ENCODE measurements around the gene PAGR1.

DNA sequence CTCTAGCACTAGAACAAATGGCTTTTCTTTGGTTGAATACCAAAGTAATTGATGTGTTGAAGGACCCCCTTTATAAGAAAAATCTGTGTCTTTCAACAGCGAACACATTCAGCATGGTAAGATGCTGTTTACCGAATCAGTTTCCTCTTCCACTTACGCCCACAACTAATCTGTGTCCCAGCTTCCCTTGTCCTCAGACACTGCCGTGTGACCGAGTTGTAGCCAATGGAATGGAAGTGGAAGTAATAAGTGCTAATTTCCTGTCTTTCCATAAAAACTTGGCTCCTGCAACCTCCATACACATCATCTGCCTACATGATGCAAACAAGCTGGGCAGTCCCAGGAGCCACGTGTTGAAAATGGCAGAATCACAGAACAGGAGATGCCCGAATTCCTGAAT is 36.7 kb downstream of the PAGR1 start:
- TF ChIP-seq CTCF (IDR thresholded peaks at IDR 0.05) (no peak), POLR2A (IDR thresholded peaks at IDR 0.05; ENCODE audit: low read depth) (no peak), EP300 (IDR thresholded peaks at IDR 0.05) (no peak)

Data from esophagus muscularis mucosa (tissue), 4 donors.